Skeletal muscle satellite cell (primary cell): ENCODE measurements around the gene PDZD4.

Experiments used
- H3K27me3 ChIP-seq: 2 replicates; pipeline ENCODE4 v1.7.0; 2013; ENCODE audit warnings: low read length; ENCODE audit not compliant: control insufficient read depth, insufficient read depth
- H3K36me3 ChIP-seq: 2 replicates; pipeline ENCODE4 v1.7.0; 2013; ENCODE audit warnings: mild to moderate bottlenecking, control low read depth, low read length; ENCODE audit not compliant: insufficient read depth
- H3K4me1 ChIP-seq: 2 replicates; pipeline ENCODE4 v1.7.0; 2013; ENCODE audit warnings: low read length; ENCODE audit not compliant: control insufficient read depth, insufficient read depth
- H3K4me2 ChIP-seq: 2 replicates; pipeline ENCODE4 v1.7.0; 2013; ENCODE audit warnings: mild to moderate bottlenecking, low read length
- H3K4me3 ChIP-seq: 2 replicates; pipeline ENCODE4 v1.7.0; 2013; ENCODE audit warnings: low read length
- H3K9ac ChIP-seq: 2 replicates; pipeline ENCODE4 v1.7.0; 2013; ENCODE audit warnings: mild to moderate bottlenecking, low read depth, low read length, moderate library complexity
- H3K9me3 ChIP-seq: replicated peaks from 2 replicates; pipeline ENCODE4 v1.7.0; 2013; ENCODE audit warnings: mild to moderate bottlenecking, control low read depth, low read length

The PDZD4 gene

GRCh38 chrX:153865321-153865580 lies 34.9 kb upstream of the PDZD4 start:
- no peak overlapping the region for H3K9ac ChIP-seq
- H3K4me3 ChIP-seq, result no peak overlapping the region
- no peaks in the 10 kb centered on the region for H3K4me1 ChIP-seq
- peaks cover 11% of the 10 kb centered on the region for H3K27me3 ChIP-seq
- H3K36me3 ChIP-seq, result no peaks in the 10 kb centered on the region
- no peak overlapping the region for H3K4me2 ChIP-seq
- no peaks in the 10 kb centered on the region for H3K9me3 ChIP-seq

GRCh38 chrX:153864561-153865320 lies 34.4 kb upstream of the PDZD4 start:
- Histone ChIP-seq H3K9me3 (no peaks in the 10 kb centered on the region), H3K36me3 (no peaks in the 10 kb centered on the region), H3K4me2 (no peak overlapping the region), H3K27me3 (peaks cover 11% of the 10 kb centered on the region), H3K4me3 (no peak overlapping the region), H3K9ac (no peak overlapping the region), H3K4me1 (no peaks in the 10 kb centered on the region)

- Histone ChIP-seq H3K9me3 (no peaks in the 10 kb centered on the region), H3K36me3 (no peaks in the 10 kb centered on the region), H3K9ac (no peak overlapping the region), H3K27me3 (peaks cover 11% of the 10 kb centered on the region), H3K4me1 (no peaks in the 10 kb centered on the region), H3K4me2 (no peak overlapping the region), H3K4me3 (no peak overlapping the region)
Observed at GRCh38 chrX:153864101-153864500, 33.8 kb upstream of the PDZD4 start.

GRCh38 chrX:153863251-153863991 lies 33.1 kb upstream of the PDZD4 start:
- H3K9ac ChIP-seq, result no peak overlapping the region
- H3K36me3 ChIP-seq, result no peaks in the 10 kb centered on the region
- H3K27me3 ChIP-seq, result peaks cover 9% of the 10 kb centered on the region
- no peaks in the 10 kb centered on the region for H3K9me3 ChIP-seq
- H3K4me3 ChIP-seq, result no peak overlapping the region
- H3K4me2 ChIP-seq, result no peak overlapping the region
- no peaks in the 10 kb centered on the region for H3K4me1 ChIP-seq

GRCh38 chrX:153862369-153863250 lies 32.3 kb upstream of the PDZD4 start:
- no peaks in the 10 kb centered on the region for H3K9me3 ChIP-seq
- H3K9ac ChIP-seq, result no peak overlapping the region
- H3K27me3 ChIP-seq, result peaks cover 11% of the 10 kb centered on the region
- no peak overlapping the region for H3K4me2 ChIP-seq
- no peak overlapping the region for H3K4me3 ChIP-seq
- H3K36me3 ChIP-seq, result no peaks in the 10 kb centered on the region
- H3K4me1 ChIP-seq, result no peaks in the 10 kb centered on the region

GRCh38 chrX:153861733-153862310 lies 31.5 kb upstream of the PDZD4 start:
- Histone ChIP-seq H3K9ac (no peak overlapping the region), H3K4me2 (no peak overlapping the region), H3K4me1 (no peaks in the 10 kb centered on the region), H3K9me3 (no peaks in the 10 kb centered on the region), H3K27me3 (peaks cover 11% of the 10 kb centered on the region), H3K36me3 (no peaks in the 10 kb centered on the region), H3K4me3 (no peak overlapping the region)

- Histone ChIP-seq H3K9ac (no peak overlapping the region), H3K27me3 (peaks cover 11% of the 10 kb centered on the region), H3K4me2 (no peak overlapping the region), H3K4me1 (no peaks in the 10 kb centered on the region), H3K4me3 (no peak overlapping the region), H3K9me3 (no peaks in the 10 kb centered on the region), H3K36me3 (no peaks in the 10 kb centered on the region)
Observed at GRCh38 chrX:153861151-153861550, 30.8 kb upstream of the PDZD4 start.

GRCh38 chrX:153857348-153857903 lies 27.1 kb upstream of the PDZD4 start:
- no peak overlapping the region for H3K9ac ChIP-seq
- H3K9me3 ChIP-seq, result no peaks in the 10 kb centered on the region
- H3K4me2 ChIP-seq, result no peak overlapping the region
- H3K27me3 ChIP-seq, result peaks cover 24% of the 10 kb centered on the region
- no peaks in the 10 kb centered on the region for H3K36me3 ChIP-seq
- no peak overlapping the region for H3K4me3 ChIP-seq
- H3K4me1 ChIP-seq, result no peaks in the 10 kb centered on the region

- peaks cover 32% of the 10 kb centered on the region for H3K27me3 ChIP-seq
- no peak overlapping the region for H3K4me2 ChIP-seq
- H3K9ac ChIP-seq, result no peak overlapping the region
- H3K9me3 ChIP-seq, result no peaks in the 10 kb centered on the region
- H3K4me3 ChIP-seq, result no peak overlapping the region
- no peaks in the 10 kb centered on the region for H3K4me1 ChIP-seq
- no peaks in the 10 kb centered on the region for H3K36me3 ChIP-seq
Observed at GRCh38 chrX:153854702-153855101, 24.4 kb upstream of the PDZD4 start.

- H3K9me3 ChIP-seq, result no peaks in the 10 kb centered on the region
- H3K9ac ChIP-seq, result no peak overlapping the region
- no peak overlapping the region for H3K4me2 ChIP-seq
- H3K4me1 ChIP-seq, result no peaks in the 10 kb centered on the region
- H3K4me3 ChIP-seq, result no peak overlapping the region
- H3K27me3 ChIP-seq, result peaks cover 32% of the 10 kb centered on the region
- no peaks in the 10 kb centered on the region for H3K36me3 ChIP-seq
Observed at GRCh38 chrX:153853902-153854267, 23.5 kb upstream of the PDZD4 start.
